CD8-positive, alpha-beta memory T cell (primary cell): ENCODE results near the gene UGGT1. TPM values are rescaled to one million over a fixed set of nuclear protein-coding genes. Genes with fewer than 3 reads are reported as not detected.

Source experiments
- CTCF ChIA-PET: fragments of 350-600 bp; sonication (Branson Sonifier 250); formaldehyde crosslinking; loops from one replicate; lab custom pipeline; 2021; ENCODE audit warnings: antibody characterized with exemption; lab: Charles Lee
- POLR2A ChIA-PET: fragments of 350-600 bp; sonication (Branson Sonifier 250); formaldehyde crosslinking; loops from one replicate; lab custom pipeline; 2021; ENCODE audit warnings: antibody characterized with exemption; lab: Charles Lee
- DNase-seq, 5 donors: peaks; one replicate each; pipeline versions ENCODE4 v3.0.0 to v3.0.0-alpha.2; 2020 to 2022; ENCODE audit warnings: mixed read lengths in 1 of 5
- H3K27ac ChIP-seq: one replicate; pipeline ENCODE4 v1.7.0; 2013; ENCODE audit warnings: low read depth, mild to moderate bottlenecking, low read length, moderate library complexity
- H3K27me3 ChIP-seq: 2 replicates; pipeline ENCODE4 v1.7.0; 2013; ENCODE audit warnings: low read length, mild to moderate bottlenecking; ENCODE audit not compliant: insufficient read depth, poor library complexity, severe bottlenecking
- H3K36me3 ChIP-seq: 2 replicates; pipeline ENCODE4 v1.7.0; 2013; ENCODE audit warnings: mild to moderate bottlenecking, low read length, moderate library complexity; ENCODE audit not compliant: insufficient read depth
- H3K4me1 ChIP-seq: 2 replicates; pipeline ENCODE4 v1.7.0; 2013; ENCODE audit warnings: mild to moderate bottlenecking, low read length, moderate library complexity; ENCODE audit not compliant: insufficient read depth
- H3K4me3 ChIP-seq: 2 replicates; pipeline ENCODE4 v1.7.0; 2013; ENCODE audit warnings: mild to moderate bottlenecking, low read length
- H3K9me3 ChIP-seq: 2 replicates; pipeline ENCODE4 v1.7.0; 2013; ENCODE audit warnings: mild to moderate bottlenecking, low read length
- H3K27ac Mint-ChIP-seq, 8 donors: one replicate each; pipeline ENCODE4 v1.8.0; 2020 to 2021; ENCODE audit warnings: mixed read lengths in 8 of 8, mild to moderate bottlenecking in 6 of 8, inconsistent platforms in 3 of 8, moderate library complexity in 3 of 8
- H3K27me3 Mint-ChIP-seq, 2 donors: one replicate each; pipeline ENCODE4 v1.8.0; 2020 to 2021; ENCODE audit warnings: mixed read lengths in 2 of 2, mild to moderate bottlenecking in 1 of 2, moderate library complexity in 1 of 2
- H3K36me3 Mint-ChIP-seq, 3 donors: one replicate each; pipeline ENCODE4 v1.8.0; 2020 to 2021; ENCODE audit warnings: mixed read lengths in 3 of 3, inconsistent platforms in 1 of 3, mild to moderate bottlenecking in 1 of 3
- H3K4me1 Mint-ChIP-seq, 3 donors: one replicate each; pipeline ENCODE4 v1.8.0; 2020 to 2021; ENCODE audit warnings: mixed read lengths in 3 of 3, inconsistent platforms in 1 of 3, mild to moderate bottlenecking in 1 of 3
- H3K4me3 Mint-ChIP-seq, 7 donors: one replicate each; pipeline ENCODE4 v1.8.0; 2020 to 2021; ENCODE audit warnings: mixed read lengths in 7 of 7, mild to moderate bottlenecking in 6 of 7, moderate library complexity in 4 of 7, inconsistent platforms in 2 of 7
- H3K9me3 Mint-ChIP-seq, 5 donors: one replicate each; pipeline ENCODE4 v1.8.0; 2020 to 2022; ENCODE audit warnings: mixed read lengths in 5 of 5, mild to moderate bottlenecking in 3 of 5, moderate library complexity in 2 of 5, inconsistent platforms in 1 of 5
- polyA plus RNA-seq: library from polyadenylated mRNA; unstranded; fragments of 300-500 nt; fragmentation: Illumina TruSeq; gene quantifications from one replicate; pipeline ENCODE4 v1.2.3, GENCODE V29; 2021
- total RNA-seq, 2 experiments: library from RNA; stranded (reverse); gene quantifications; one replicate each; pipeline ENCODE4 v1.2.3, GENCODE V29; 2021

The UGGT1 gene
- total and polyA plus RNA-seq, 3 experiments from 2014 or later, result 16.9 to 55.8 (median 54.0) TPM

DNA sequence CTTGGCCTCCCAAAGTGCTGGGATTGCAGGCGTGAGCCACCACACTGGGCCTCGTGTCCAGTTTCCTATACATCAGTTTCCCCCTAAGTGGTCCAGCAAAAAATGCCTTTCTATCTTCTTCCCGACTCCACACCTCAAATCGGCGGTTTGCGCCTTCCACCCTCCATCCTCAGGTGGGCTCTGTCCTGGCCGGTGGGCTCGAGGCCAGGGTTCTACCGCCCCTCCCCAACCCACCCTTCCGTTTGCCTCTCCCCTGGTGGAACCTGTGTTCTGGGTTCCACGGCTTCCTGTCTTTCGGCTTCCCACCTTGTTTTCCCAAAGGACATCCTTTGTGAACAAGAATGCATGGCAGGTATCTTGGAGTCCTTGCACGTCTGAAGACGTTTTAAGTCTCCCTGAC lies 123.3 kb downstream of the UGGT1 start:
- no peak overlapping the region for H3K4me3 ChIP-seq
- no peak overlapping the region for H3K4me3 Mint-ChIP-seq

GRCh38 chr2:128214866-128215460 lies 124.0 kb downstream of the UGGT1 start:
- H3K4me3 Mint-ChIP-seq, result no peak overlapping the region
- no peaks in the 10 kb centered on the region for H3K9me3 Mint-ChIP-seq

More for the DNA sequence above, 123.3 kb downstream of the UGGT1 start:
- H3K9me3 Mint-ChIP-seq, result peaks cover 0 to 2% (median 0%) of the 10 kb centered on the region in 5 donors
- no peaks in the 10 kb centered on the region for H3K36me3 Mint-ChIP-seq
- CTCF ChIA-PET, result no interaction called here
- Histone ChIP-seq H3K27ac (no peak overlapping the region), H3K27me3 (no peaks in the 10 kb centered on the region), H3K9me3 (no peaks in the 10 kb centered on the region), H3K4me1 (no peaks in the 10 kb centered on the region), H3K36me3 (no peaks in the 10 kb centered on the region)
- DNase-seq, result no peak
- peak overlapping the region in 1 of 8 donors; percentile 15 for H3K27ac Mint-ChIP-seq
- no peaks in the 10 kb centered on the region for H3K4me1 Mint-ChIP-seq
- POLR2A ChIA-PET, result no interaction called here
- peaks cover 5 to 14% of the 10 kb centered on the region in 2 donors for H3K27me3 Mint-ChIP-seq

DNA sequence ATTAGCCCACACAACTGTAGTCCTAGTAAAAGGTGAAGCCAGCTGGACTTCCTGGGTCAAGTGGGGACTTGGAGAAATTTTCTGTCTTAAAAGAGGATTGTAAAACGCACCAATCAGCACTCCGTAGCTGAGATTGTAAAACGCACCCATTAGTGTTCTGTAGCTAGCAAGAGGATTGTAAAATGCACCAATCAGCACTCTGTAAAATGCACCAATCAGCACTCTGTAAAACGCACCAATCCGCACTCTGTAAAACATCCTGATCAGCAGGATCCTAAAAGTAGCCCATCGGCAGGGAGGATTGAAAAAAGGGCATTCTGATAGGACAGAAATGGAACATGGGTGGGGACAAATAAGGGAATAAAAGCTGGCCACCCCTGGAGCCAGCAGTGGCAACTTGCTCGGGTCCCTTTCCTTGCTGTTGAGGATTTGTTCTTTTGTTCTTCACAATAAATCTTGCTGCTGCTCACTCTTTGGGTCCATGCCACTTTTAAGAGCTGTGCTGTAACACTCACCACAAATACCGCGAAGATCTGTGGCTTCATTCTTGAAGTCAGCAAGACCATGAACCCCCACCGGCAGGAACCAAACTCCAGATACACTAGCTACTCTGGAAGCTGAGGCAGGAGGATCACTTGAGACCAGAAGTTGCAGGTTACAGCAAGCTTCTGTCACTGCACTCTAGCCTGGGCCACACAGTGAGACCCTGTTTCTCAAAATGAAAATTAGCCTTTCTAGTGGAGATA lies 125.1 kb downstream of the UGGT1 start:
- H3K27me3 Mint-ChIP-seq, result peaks cover 5 to 18% of the 10 kb centered on the region in 2 donors
- peak overlapping the region in 1 of 8 donors; percentile 2 for H3K27ac Mint-ChIP-seq
- CTCF ChIA-PET, result no interaction called here
- no peak for DNase-seq
- Histone ChIP-seq H3K4me1 (no peaks in the 10 kb centered on the region), H3K36me3 (no peaks in the 10 kb centered on the region), H3K4me3 (no peak overlapping the region), H3K9me3 (no peaks in the 10 kb centered on the region), H3K27ac (no peak overlapping the region), H3K27me3 (no peaks in the 10 kb centered on the region)
- POLR2A ChIA-PET, result no interaction called here
- no peaks in the 10 kb centered on the region for H3K36me3 Mint-ChIP-seq
- H3K4me3 Mint-ChIP-seq, result no peak overlapping the region
- H3K4me1 Mint-ChIP-seq, result no peaks in the 10 kb centered on the region
- no peaks in the 10 kb centered on the region for H3K9me3 Mint-ChIP-seq

More at GRCh38 chr2:128214866-128215460, 124.0 kb downstream of the UGGT1 start:
- Mint-ChIP-seq H3K36me3 (no peaks in the 10 kb centered on the region), H3K27ac (no peak overlapping the region), H3K27me3 (peaks cover 5 to 17% of the 10 kb centered on the region in 2 donors), H3K4me1 (no peaks in the 10 kb centered on the region)
- H3K4me3 ChIP-seq, result no peak overlapping the region
- H3K27ac ChIP-seq, result no peak overlapping the region
- no peaks in the 10 kb centered on the region for H3K9me3 ChIP-seq
- CTCF ChIA-PET, result no interaction called here
- no peaks in the 10 kb centered on the region for H3K36me3 ChIP-seq
- no peaks in the 10 kb centered on the region for H3K27me3 ChIP-seq
- POLR2A ChIA-PET, result no interaction called here
- H3K4me1 ChIP-seq, result no peaks in the 10 kb centered on the region
- DNase-seq, result no peak

- H3K4me3 Mint-ChIP-seq, result no peak overlapping the region
- no peaks in the 10 kb centered on the region for H3K9me3 Mint-ChIP-seq
- no peaks in the 10 kb centered on the region for H3K36me3 Mint-ChIP-seq
- POLR2A ChIA-PET, result no interaction called here
- H3K27me3 Mint-ChIP-seq, result peaks cover 5 to 22% of the 10 kb centered on the region in 2 donors
- Histone ChIP-seq H3K4me1 (no peaks in the 10 kb centered on the region), H3K27ac (no peak overlapping the region), H3K36me3 (no peaks in the 10 kb centered on the region), H3K4me3 (no peak overlapping the region), H3K27me3 (no peaks in the 10 kb centered on the region), H3K9me3 (no peaks in the 10 kb centered on the region)
- H3K4me1 Mint-ChIP-seq, result no peaks in the 10 kb centered on the region
- DNase-seq, result no peak
- CTCF ChIA-PET, result no interaction called here
- H3K27ac Mint-ChIP-seq, result no peak overlapping the region
These were observed 126.7 kb downstream of the UGGT1 start for GRCh38 chr2:128217671-128218070.

GRCh38 chr2:128219891-128220290 lies 128.9 kb downstream of the UGGT1 start:
- Histone ChIP-seq H3K9me3 (no peaks in the 10 kb centered on the region), H3K27me3 (no peaks in the 10 kb centered on the region), H3K27ac (no peak overlapping the region), H3K4me3 (no peak overlapping the region), H3K36me3 (no peaks in the 10 kb centered on the region), H3K4me1 (no peaks in the 10 kb centered on the region)
- H3K4me3 Mint-ChIP-seq, result no peak overlapping the region
- no peak for DNase-seq
- ChIA-PET POLR2A (no interaction called here), CTCF (interaction anchor here (1.0 kb wide), 1 partner anchor 76 kb away, joined by 3 read pairs; no protein-coding TSS in a partner anchor)
- H3K9me3 Mint-ChIP-seq, result no peaks in the 10 kb centered on the region
- no peaks in the 10 kb centered on the region for H3K4me1 Mint-ChIP-seq
- H3K27ac Mint-ChIP-seq, result no peak overlapping the region
- no peaks in the 10 kb centered on the region for H3K36me3 Mint-ChIP-seq
- H3K27me3 Mint-ChIP-seq, result peaks cover 5 to 19% of the 10 kb centered on the region in 2 donors

- Histone ChIP-seq H3K4me3 (no peak overlapping the region), H3K9me3 (no peaks in the 10 kb centered on the region), H3K4me1 (no peaks in the 10 kb centered on the region), H3K36me3 (no peaks in the 10 kb centered on the region), H3K27me3 (no peaks in the 10 kb centered on the region), H3K27ac (no peak overlapping the region)
- POLR2A ChIA-PET, result no interaction called here
- H3K9me3 Mint-ChIP-seq, result no peaks in the 10 kb centered on the region
- peaks cover 0 to 3% (median 0%) of the 10 kb centered on the region in 3 donors for H3K4me1 Mint-ChIP-seq
- no peak overlapping the region for H3K4me3 Mint-ChIP-seq
- CTCF ChIA-PET, result no interaction called here
- H3K27me3 Mint-ChIP-seq, result peaks cover 3 to 17% of the 10 kb centered on the region in 2 donors
- no peak for DNase-seq
- no peak overlapping the region for H3K27ac Mint-ChIP-seq
- peaks cover 0 to 2% (median 0%) of the 10 kb centered on the region in 3 donors for H3K36me3 Mint-ChIP-seq
These were observed 136.9 kb downstream of the UGGT1 start for GRCh38 chr2:128227862-128228261.

- CTCF ChIA-PET, result interaction anchor here (0.6 kb wide), 1 partner anchor 292 kb away, joined by 3 read pairs; no protein-coding TSS in a partner anchor
These were observed 137.9 kb downstream of the UGGT1 start for GRCh38 chr2:128228894-128229293.

More at GRCh38 chr2:128228894-128229293, 137.9 kb downstream of the UGGT1 start:
- no peaks in the 10 kb centered on the region for H3K4me1 ChIP-seq
- Mint-ChIP-seq H3K27ac (no peak overlapping the region), H3K9me3 (no peaks in the 10 kb centered on the region), H3K4me1 (peaks cover 4 to 7% (median 4%) of the 10 kb centered on the region in 3 donors), H3K4me3 (no peak overlapping the region), H3K27me3 (peaks cover 3 to 15% of the 10 kb centered on the region in 2 donors), H3K36me3 (peaks cover 0 to 2% (median 0%) of the 10 kb centered on the region in 3 donors)
- H3K27me3 ChIP-seq, result no peaks in the 10 kb centered on the region
- H3K9me3 ChIP-seq, result no peaks in the 10 kb centered on the region
- H3K36me3 ChIP-seq, result no peaks in the 10 kb centered on the region
- H3K27ac ChIP-seq, result no peak overlapping the region
- no peak for DNase-seq
- no peak overlapping the region for H3K4me3 ChIP-seq
- POLR2A ChIA-PET, result interaction anchor here (0.6 to 0.7 kb wide), 2 partner anchors 26 to 283 kb away, joined by 3 read pairs; no protein-coding TSS in a partner anchor
